HK-2 (cell line): Measurements from ENCODE around the gene GLS2.
"Not testable (repeated sequence)": the region's sequence is repeated elsewhere in the genome, so short reads cannot be mapped to it uniquely, and the experiment has no call there.

Experiments used
- DNase-seq: peaks from one replicate; pipeline ENCODE4 v3.0.0-alpha.2; 2018; ENCODE audit not compliant: unreplicated experiment

GLS2 gene

GRCh38 chr12:56448860-56449621 lies 38.9 kb downstream of the GLS2 start, which contains the start of gene TIMELESS:
Gene TIMELESS (minus strand): TSS chr12:56449426. CDS start chr12:56434170, 15,256 bp downstream.
- DNase-seq: peak; percentile 90

- DNase-seq: not testable (repeated sequence)
Observed at GRCh38 chr12:56443208-56443607, 44.8 kb downstream of the GLS2 start.

GRCh38 chr12:56437430-56438176 lies 50.4 kb downstream of the GLS2 start:
- no peak for DNase-seq

- no peak for DNase-seq
Observed at GRCh38 chr12:56434828-56435227, 53.1 kb downstream of the GLS2 start.

GRCh38 chr12:56431850-56432249 lies 56.1 kb downstream of the GLS2 start:
- DNase-seq: no peak

- no peak for DNase-seq
Observed at GRCh38 chr12:56431288-56431687, 56.7 kb downstream of the GLS2 start.

- no peak for DNase-seq
Observed at GRCh38 chr12:56425940-56426438, 62.0 kb downstream of the GLS2 start.

GRCh38 chr12:56425193-56425592 lies 62.8 kb downstream of the GLS2 start:
- no peak for DNase-seq
